KG1 (cell line): ENCODE results near the gene LRRC46.
A peak's percentile ranks its signal among the peaks of the same experiment; 100 is the strongest.

Experiments
- DNase-seq: peaks from one replicate; lab custom pipeline; 2025; lab: John Stamatoyannopoulos, UW

Gene LRRC46

GRCh38 chr17:47831003-47831933, at the start of gene LRRC46, which contains the start of gene MRPL10:
Gene LRRC46 (plus strand): TSS chr17:47831670. CDS start chr17:47831990, 320 bp downstream.
Gene MRPL10 (minus strand): TSS chr17:47831541. CDS start chr17:47831511, 30 bp downstream.
- peak; percentile 85 for DNase-seq

GRCh38 chr17:47785538-47786123, 45.8 kb upstream of the LRRC46 start:
- DNase-seq: no peak

- DNase-seq: no peak
Measured at GRCh38 chr17:47789611-47790561, 41.6 kb upstream of the LRRC46 start.

GRCh38 chr17:47791025-47791424, 40.4 kb upstream of the LRRC46 start:
- no peak for DNase-seq

GRCh38 chr17:47792457-47792856, 39.0 kb upstream of the LRRC46 start:
- no peak for DNase-seq

GRCh38 chr17:47792979-47793378, 38.5 kb upstream of the LRRC46 start:
- DNase-seq: no peak

GRCh38 chr17:47797797-47798196, 33.7 kb upstream of the LRRC46 start:
- DNase-seq: no peak

- DNase-seq: no peak
Measured at GRCh38 chr17:47800686-47801085, 30.8 kb upstream of the LRRC46 start.

GRCh38 chr17:47801176-47801765, 30.2 kb upstream of the LRRC46 start:
- no peak for DNase-seq

- DNase-seq: no peak
Measured at GRCh38 chr17:47801906-47802305, 29.6 kb upstream of the LRRC46 start.

- no peak for DNase-seq
Measured at GRCh38 chr17:47802341-47803022, 29.0 kb upstream of the LRRC46 start.

GRCh38 chr17:47803201-47803600, 28.3 kb upstream of the LRRC46 start:
- DNase-seq: no peak

- DNase-seq: no peak
Measured at GRCh38 chr17:47803751-47804150, 27.7 kb upstream of the LRRC46 start.

- no peak for DNase-seq
Measured at GRCh38 chr17:47804461-47804860, 27.0 kb upstream of the LRRC46 start.

- DNase-seq: no peak
Measured at GRCh38 chr17:47806026-47806912, 25.2 kb upstream of the LRRC46 start.

GRCh38 chr17:47806913-47807255, 24.6 kb upstream of the LRRC46 start:
- no peak for DNase-seq

GRCh38 chr17:47807421-47807820, 24.0 kb upstream of the LRRC46 start:
- no peak for DNase-seq

- no peak for DNase-seq
Measured at GRCh38 chr17:47808036-47808829, 23.2 kb upstream of the LRRC46 start.

- DNase-seq: no peak
Measured at GRCh38 chr17:47808830-47809480, 22.5 kb upstream of the LRRC46 start.
